ENCODE data around the gene UBXN10.

The UBXN10 gene, protein sequence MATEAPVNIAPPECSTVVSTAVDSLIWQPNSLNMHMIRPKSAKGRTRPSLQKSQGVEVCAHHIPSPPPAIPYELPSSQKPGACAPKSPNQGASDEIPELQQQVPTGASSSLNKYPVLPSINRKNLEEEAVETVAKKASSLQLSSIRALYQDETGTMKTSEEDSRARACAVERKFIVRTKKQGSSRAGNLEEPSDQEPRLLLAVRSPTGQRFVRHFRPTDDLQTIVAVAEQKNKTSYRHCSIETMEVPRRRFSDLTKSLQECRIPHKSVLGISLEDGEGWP

DNA sequence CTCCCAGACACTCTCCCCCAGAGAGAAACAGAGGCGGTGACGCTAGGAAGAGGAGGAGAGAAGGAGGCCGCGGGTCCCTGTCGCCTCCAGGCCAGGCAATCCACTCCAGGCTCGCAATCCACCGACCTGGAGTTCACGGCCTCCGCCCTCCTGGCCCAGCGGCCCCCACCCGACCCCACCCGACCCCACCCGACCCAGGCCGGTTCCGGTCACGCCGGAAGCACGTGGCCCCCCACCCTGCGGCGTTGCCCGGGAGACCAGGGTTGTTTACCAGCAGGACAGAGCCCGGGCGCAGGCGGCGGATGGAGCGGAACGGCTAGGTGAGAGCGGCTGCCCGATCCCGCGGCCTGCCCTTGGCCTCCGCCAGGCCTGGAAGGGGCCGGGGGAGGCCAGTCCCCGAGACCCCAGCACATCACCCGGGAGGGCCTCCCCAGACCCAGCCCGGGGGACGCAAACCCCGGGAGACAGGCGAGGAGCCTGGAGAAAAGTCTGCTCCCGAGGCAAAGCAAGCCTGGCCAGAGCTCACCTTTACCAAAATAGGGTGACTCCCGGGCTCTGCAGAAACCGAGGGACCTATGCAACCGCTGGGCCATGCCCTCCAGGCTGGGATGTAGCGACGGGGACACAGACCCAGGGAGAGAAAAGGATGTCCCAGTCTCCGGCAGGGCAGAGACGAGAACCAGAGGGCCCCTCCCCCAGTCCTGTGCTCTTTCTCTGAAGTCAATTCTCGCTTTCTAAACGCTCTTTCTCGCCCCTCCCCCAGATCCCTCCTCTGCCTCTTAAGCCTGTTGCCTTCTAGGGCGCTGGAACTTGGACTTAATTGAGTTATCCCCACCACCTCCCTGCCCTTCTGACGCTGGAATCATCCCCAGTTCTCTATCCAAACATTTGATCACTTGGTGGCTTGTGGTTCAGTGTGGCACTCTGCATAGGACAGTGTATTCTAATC, at the start of gene UBXN10, which contains the start of gene PLA2G2C:
TSS of gene UBXN10 (plus strand) at position 263 of the 949 bp plus-strand sequence. CDS start 4,466 bp downstream, outside the sequence.
TSS of gene PLA2G2C (minus strand) at position 685 of the 949 bp plus-strand sequence. CDS start 9,155 bp downstream, outside the sequence.
- no peak for TF ChIP-seq CTCF (IDR thresholded peaks at IDR 0.05)

- no peak for TF ChIP-seq CTCF (IDR thresholded peaks at IDR 0.05)
These were observed 49.6 kb upstream of the UBXN10 start for GRCh38 chr1:20136249-20136648.

GRCh38 chr1:20137055-20137454, 48.8 kb upstream of the UBXN10 start:
- TF ChIP-seq CTCF (IDR thresholded peaks at IDR 0.05), result no peak

DNA sequence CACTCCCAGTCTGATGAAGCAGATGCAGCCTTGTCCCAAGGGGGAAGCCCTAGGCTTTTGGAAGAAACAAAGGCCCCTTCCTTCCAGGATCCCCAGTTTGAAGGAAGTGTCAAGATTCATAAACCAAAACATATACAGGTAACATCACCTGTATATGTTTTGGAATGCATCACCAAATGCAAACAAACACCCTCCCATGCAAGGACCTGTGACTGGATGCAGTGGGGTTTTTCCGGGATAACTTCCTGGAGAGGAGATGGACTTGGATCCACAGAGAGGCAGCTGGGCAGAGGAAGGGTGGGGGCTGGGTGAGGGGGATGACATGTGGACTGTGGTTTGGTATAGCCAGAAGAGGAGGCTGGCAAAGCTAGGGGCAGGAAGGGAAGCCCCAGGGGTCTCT, 48.3 kb upstream of the UBXN10 start:
- no peak for TF ChIP-seq CTCF (IDR thresholded peaks at IDR 0.05)

- no peak for TF ChIP-seq CTCF (IDR thresholded peaks at IDR 0.05)
These were observed 47.5 kb upstream of the UBXN10 start for GRCh38 chr1:20138346-20138745.

DNA sequence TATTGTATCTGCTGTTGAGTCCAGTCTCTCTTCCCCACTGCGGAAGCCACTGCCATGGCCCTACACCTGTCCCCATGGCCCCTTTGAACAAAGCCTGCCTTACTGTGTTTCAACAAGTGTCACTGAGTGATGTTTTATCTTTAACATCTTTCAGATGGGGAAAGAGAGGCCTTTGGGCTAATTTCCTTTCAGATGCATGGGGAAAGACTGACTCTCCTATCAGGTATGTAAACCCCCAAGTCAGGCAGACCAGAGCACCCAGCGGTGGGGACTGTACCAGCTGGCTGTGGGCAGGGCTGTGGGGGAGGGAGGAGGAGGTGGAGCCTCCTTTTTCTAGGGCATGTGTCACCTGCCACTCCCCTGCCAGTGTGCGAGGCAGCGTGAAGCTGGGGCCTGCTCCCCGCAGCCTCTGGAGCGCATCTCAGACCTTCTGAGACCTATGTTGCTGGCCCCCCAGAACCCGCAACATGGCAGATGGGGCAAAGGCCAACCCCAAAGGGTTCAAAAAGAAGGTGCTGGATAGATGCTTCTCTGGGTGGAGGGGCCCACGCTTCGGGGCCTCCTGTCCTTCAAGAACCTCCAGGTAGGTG, 46.8 kb upstream of the UBXN10 start, which contains the start of gene PLA2G2F:
TSS of gene PLA2G2F (plus strand) at position 363 of the 590 bp plus-strand sequence. CDS start at position 468, 105 bp downstream.
- TF ChIP-seq CTCF (IDR thresholded peaks at IDR 0.05), result no peak

Data from LNCAP (cell line).